ENCODE measurements around the gene AK2. TPM values are rescaled to one million over a fixed set of nuclear protein-coding genes. Genes with fewer than 3 reads are reported as not detected.

The AK2 gene
- polyA plus RNA-seq, 2 of the 4 experiments (the other 2 are of a cell fraction): 164 to 178 TPM

- H3K4me1 ChIP-seq: peaks cover 24% of the 10 kb centered on the region
- peak overlapping the region; percentile 84 to 87; a peak in 4 of 6 replicates for H3K27ac ChIP-seq
- ATAC-seq: no peak
- CTCF ChIA-PET: interaction anchor here (1.6 kb wide), 1 partner anchor 24 kb away, joined by 6 read pairs; no protein-coding TSS in a partner anchor
- TF ChIP-seq RNF2 (IDR thresholded peaks at IDR 0.05; ENCODE audit: borderline replicate concordance, low read depth): no peak
- TF ChIP-seq TP53 (CRISPR knock-in tag; IDR thresholded peaks at IDR 0.05): no peak
- TF ChIP-seq POLR2AphosphoS2 (conservative IDR thresholded peaks at IDR 0.05; ENCODE audit: low read length): no peak
- no peaks in the 10 kb centered on the region for H3K9me3 ChIP-seq
- DNase-seq (ENCODE audit: low read depth in 1 of 2, low spot score in 1 of 2): no peak
- no peak for FAIRE-seq
- H3K4me3 ChIP-seq: no peak overlapping the region
- POLR2A ChIA-PET: no interaction called here
- WGBS (ENCODE audit: missing lambda C conversion rate): 86% methylated on average over 3 of the region's 3 CpGs
- H3K4me2 ChIP-seq: no peak overlapping the region
Measured at GRCh38 chr1:32983020-32983419, 53.7 kb downstream of the AK2 start.

DNA sequence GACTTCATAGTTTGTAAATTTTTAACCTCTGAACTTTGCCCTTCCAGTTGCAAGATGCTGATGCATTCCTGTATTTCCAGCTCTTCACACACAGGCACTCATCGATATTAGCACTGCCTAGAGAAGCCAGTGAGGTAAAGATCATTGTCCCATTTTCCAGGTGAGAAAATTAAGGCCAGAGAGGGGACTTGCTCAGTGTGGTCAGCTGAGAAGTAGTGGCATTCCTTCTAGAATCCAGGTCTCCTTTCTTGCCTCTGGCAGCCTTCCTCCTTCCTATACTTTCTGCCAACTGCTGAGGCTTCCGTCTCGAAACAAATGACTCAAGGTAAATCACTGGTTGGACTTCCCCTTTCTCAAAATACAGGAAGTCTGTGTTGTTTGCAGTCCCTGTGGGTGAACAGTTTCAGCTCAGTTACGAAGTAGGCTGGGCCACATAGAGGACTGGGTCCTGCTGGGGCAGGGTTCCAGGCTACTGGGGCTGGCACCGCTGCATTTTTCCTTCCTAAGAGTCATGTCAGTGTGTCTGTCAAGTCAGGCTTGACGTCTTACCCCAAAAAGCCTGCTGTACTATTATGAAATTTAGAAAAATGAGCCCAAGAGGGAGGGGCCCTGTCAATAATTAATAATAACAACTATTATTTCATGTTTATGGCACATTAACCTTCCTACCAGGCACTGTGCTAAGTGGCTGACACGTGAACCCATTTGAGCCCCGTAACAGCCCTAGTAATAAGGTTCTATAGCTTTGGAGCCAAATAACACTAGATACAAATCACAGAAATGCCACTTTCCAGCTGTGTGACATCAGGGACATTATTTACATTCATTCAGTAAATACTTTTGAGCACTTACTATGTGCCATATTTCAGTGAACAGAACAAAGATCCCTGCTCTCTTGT, 55.4 kb downstream of the AK2 start:
- 3% methylated on average over 6 of the region's 8 CpGs for WGBS (ENCODE audit: missing lambda C conversion rate)
- Histone ChIP-seq H3K4me3 (no peak overlapping the region), H3K4me2 (peak overlapping the region; percentile 80), H3K4me1 (peaks cover 24% of the 10 kb centered on the region), H3K27ac (peak overlapping the region; percentile 84 to 87), H3K9me3 (no peaks in the 10 kb centered on the region)
- no peak for FAIRE-seq
- ATAC-seq: peak; percentile 97 to 98
- peak; percentile 77; the same call in 1 of the 2 replicates for TF ChIP-seq KDM1A (IDR thresholded peaks at IDR 0.05; ENCODE audit: low read depth)
- 0 out of 3 replicates have a peak, but pooled peaks have one; percentile 8 for TF ChIP-seq SMC3 (IDR thresholded peaks at IDR 0.05)
- peak; percentile 71; the same call in 1 of the 2 replicates for TF ChIP-seq HDAC2 (IDR thresholded peaks at IDR 0.05)
- no peak for TF ChIP-seq ZSCAN20 (CRISPR knock-in tag; IDR thresholded peaks at IDR 0.05)
- no peak for TF ChIP-seq TP53 (CRISPR knock-in tag; IDR thresholded peaks at IDR 0.05)
- peak in 1 of 2 experiments; percentile 54; a peak in 1 of 5 replicates for TF ChIP-seq JUN (IDR thresholded peaks at IDR 0.05)
- TF ChIP-seq REST (IDR thresholded peaks at IDR 0.05): no peak
- no peak for TF ChIP-seq FOSL2 (IDR thresholded peaks at IDR 0.05)
- TF ChIP-seq FOSL2 (CRISPR knock-in tag; IDR thresholded peaks at IDR 0.05): peak; percentile 77
- TF ChIP-seq NPAS2 (CRISPR knock-in tag; IDR thresholded peaks at IDR 0.05; ENCODE audit: borderline replicate concordance): no peak
- 0 out of 2 replicates have a peak, but pooled peaks have one; percentile 59 for TF ChIP-seq RFX5 (IDR thresholded peaks at IDR 0.05)
- no peak for TF ChIP-seq CBX2 (IDR thresholded peaks at IDR 0.05; ENCODE audit: borderline replicate concordance, low read depth)
- peak; percentile 3 for TF ChIP-seq MAFK (IDR thresholded peaks at IDR 0.05; ENCODE audit: partially characterized antibody)
- TF ChIP-seq, protein P1, sequence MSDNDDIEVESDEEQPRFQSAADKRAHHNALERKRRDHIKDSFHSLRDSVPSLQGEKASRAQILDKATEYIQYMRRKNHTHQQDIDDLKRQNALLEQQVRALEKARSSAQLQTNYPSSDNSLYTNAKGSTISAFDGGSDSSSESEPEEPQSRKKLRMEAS (IDR thresholded peaks at IDR 0.05): 0 out of 2 replicates have a peak, but pooled peaks have one; percentile 32
- 0 out of 2 replicates have a peak, but pooled peaks have one; percentile 49 for TF ChIP-seq FOSB (CRISPR knock-in tag; IDR thresholded peaks at IDR 0.05)
- TF ChIP-seq CHD4 (IDR thresholded peaks at IDR 0.05; ENCODE audit: borderline replicate concordance): 0 out of 2 replicates have a peak, but pooled peaks have one; percentile 69
- TF ChIP-seq ZFP36 (IDR thresholded peaks at IDR 0.05; ENCODE audit: borderline replicate concordance, partially characterized antibody): no peak
- TF ChIP-seq RCOR1 (IDR thresholded peaks at IDR 0.05; ENCODE audit: low read depth, low read length): peak; percentile 64; the same call in 1 of the 2 replicates
- peak; percentile 19; the same call in 1 of the 2 replicates for TF ChIP-seq POLR2A (IDR thresholded peaks at IDR 0.05; ENCODE audit: low read length)
- TF ChIP-seq, protein P2, sequence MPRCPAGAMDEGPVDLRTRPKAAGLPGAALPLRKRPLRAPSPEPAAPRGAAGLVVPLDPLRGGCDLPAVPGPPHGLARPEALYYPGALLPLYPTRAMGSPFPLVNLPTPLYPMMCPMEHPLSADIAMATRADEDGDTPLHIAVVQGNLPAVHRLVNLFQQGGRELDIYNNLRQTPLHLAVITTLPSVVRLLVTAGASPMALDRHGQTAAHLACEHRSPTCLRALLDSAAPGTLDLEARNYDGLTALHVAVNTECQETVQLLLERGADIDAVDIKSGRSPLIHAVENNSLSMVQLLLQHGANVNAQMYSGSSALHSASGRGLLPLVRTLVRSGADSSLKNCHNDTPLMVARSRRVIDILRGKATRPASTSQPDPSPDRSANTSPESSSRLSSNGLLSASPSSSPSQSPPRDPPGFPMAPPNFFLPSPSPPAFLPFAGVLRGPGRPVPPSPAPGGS (IDR thresholded peaks at IDR 0.05): 0 out of 3 replicates have a peak, but pooled peaks have one; percentile 21
- 0 out of 2 replicates have a peak, but pooled peaks have one; percentile 35 for TF ChIP-seq RARB (CRISPR knock-in tag; IDR thresholded peaks at IDR 0.05)
- no peak for TF ChIP-seq BHLHE40 (IDR thresholded peaks at IDR 0.05; ENCODE audit: low read depth, low read length)
- DNase-seq (ENCODE audit: low read depth in 1 of 2, low spot score in 1 of 2): peak; percentile 72 to 91
- ChIA-PET POLR2A (interaction anchor here (0.6 to 2.0 kb wide), 6 partner anchors 9 to 47 kb away, joined by 3 to 28 read pairs (median 4); partner anchors contain the start of gene RNF19B), CTCF (interaction anchor here (0.9 to 1.7 kb wide), 5 partner anchors 11 to 48 kb away, joined by 3 to 7 read pairs (median 4); no protein-coding TSS in a partner anchor)

Data from A549 (cell line).